ENCODE data around the gene PKNOX2.

GRCh38 chr11:125305345-125305744, 140.8 kb downstream of the PKNOX2 start:
- TF ChIP-seq POLR2AphosphoS5 (IDR thresholded peaks at IDR 0.05; ENCODE audit: insufficient read depth in 1 of 2, low read depth in 1 of 2) = no peak
- TF ChIP-seq, protein P1, sequence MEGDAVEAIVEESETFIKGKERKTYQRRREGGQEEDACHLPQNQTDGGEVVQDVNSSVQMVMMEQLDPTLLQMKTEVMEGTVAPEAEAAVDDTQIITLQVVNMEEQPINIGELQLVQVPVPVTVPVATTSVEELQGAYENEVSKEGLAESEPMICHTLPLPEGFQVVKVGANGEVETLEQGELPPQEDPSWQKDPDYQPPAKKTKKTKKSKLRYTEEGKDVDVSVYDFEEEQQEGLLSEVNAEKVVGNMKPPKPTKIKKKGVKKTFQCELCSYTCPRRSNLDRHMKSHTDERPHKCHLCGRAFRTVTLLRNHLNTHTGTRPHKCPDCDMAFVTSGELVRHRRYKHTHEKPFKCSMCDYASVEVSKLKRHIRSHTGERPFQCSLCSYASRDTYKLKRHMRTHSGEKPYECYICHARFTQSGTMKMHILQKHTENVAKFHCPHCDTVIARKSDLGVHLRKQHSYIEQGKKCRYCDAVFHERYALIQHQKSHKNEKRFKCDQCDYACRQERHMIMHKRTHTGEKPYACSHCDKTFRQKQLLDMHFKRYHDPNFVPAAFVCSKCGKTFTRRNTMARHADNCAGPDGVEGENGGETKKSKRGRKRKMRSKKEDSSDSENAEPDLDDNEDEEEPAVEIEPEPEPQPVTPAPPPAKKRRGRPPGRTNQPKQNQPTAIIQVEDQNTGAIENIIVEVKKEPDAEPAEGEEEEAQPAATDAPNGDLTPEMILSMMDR (IDR thresholded peaks at IDR 0.05) = no peak

Measured in vagina (tissue), 2 donors.